ENCODE measurements around the gene NEIL3. TPM values are rescaled to one million over a fixed set of nuclear protein-coding genes. Genes with fewer than 3 reads are reported as not detected.

The NEIL3 gene
- total RNA-seq, 2 experiments from 2014 or later: 0.22 to 0.25 TPM

DNA sequence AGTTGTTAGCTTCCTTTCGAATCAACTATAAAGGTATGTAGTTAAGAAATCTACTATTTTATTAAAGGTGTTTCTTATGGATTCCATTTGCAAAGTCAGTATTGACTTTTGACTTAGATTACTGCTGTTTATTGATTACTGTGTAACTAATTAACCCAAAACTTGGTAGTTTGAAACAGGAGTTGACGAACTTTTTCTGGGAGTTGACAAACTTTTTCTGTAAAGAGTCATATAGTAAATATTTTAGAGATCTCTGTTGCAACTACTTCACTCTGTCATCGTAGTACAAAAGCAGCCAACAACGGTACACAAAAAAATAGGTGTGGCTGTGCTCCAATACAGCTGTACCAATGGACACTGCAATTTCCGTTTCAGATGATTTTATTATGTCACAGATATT lies 102.3 kb downstream of the NEIL3 start:
- intact Hi-C loops (cut with DNase I, micrococcal nuclease): no loop called here
- Histone ChIP-seq H3K27me3 (ENCODE audit: control insufficient read depth in 1 of 2, insufficient read depth in 2 of 2, low read length in 2 of 2) (no peaks in the 10 kb centered on the region), H3K9me3 (ENCODE audit: control insufficient read depth in 1 of 2, insufficient read depth in 1 of 2, low read length in 2 of 2) (peaks cover 0 to 5% of the 10 kb centered on the region in 2 experiments), H3K4me1 (ENCODE audit: insufficient read depth, low read length) (no peaks in the 10 kb centered on the region), H3K4me3 (ENCODE audit: low read length) (no peak overlapping the region), H3K27ac (ENCODE audit: low read depth in 1 of 2, low read length in 2 of 2) (no peak overlapping the region), H3K36me3 (ENCODE audit: insufficient read depth, low read length) (no peaks in the 10 kb centered on the region)
- H3K9me3 Mint-ChIP-seq: no peaks in the 10 kb centered on the region
- H3K4me3 Mint-ChIP-seq: no peak overlapping the region
- H3K27me3 Mint-ChIP-seq: no peaks in the 10 kb centered on the region
- DNase-seq: no peak
- ChIA-PET POLR2A (no interaction called here), CTCF (no interaction called here)
- no peak for ATAC-seq (ENCODE audit: poor library complexity)
- H3K36me3 Mint-ChIP-seq (ENCODE audit: low read depth): no peaks in the 10 kb centered on the region
- no peak overlapping the region for H3K27ac Mint-ChIP-seq
- H3K4me1 Mint-ChIP-seq (ENCODE audit: low read depth): no peaks in the 10 kb centered on the region
- TF ChIP-seq, protein P1, sequence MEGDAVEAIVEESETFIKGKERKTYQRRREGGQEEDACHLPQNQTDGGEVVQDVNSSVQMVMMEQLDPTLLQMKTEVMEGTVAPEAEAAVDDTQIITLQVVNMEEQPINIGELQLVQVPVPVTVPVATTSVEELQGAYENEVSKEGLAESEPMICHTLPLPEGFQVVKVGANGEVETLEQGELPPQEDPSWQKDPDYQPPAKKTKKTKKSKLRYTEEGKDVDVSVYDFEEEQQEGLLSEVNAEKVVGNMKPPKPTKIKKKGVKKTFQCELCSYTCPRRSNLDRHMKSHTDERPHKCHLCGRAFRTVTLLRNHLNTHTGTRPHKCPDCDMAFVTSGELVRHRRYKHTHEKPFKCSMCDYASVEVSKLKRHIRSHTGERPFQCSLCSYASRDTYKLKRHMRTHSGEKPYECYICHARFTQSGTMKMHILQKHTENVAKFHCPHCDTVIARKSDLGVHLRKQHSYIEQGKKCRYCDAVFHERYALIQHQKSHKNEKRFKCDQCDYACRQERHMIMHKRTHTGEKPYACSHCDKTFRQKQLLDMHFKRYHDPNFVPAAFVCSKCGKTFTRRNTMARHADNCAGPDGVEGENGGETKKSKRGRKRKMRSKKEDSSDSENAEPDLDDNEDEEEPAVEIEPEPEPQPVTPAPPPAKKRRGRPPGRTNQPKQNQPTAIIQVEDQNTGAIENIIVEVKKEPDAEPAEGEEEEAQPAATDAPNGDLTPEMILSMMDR (IDR thresholded peaks at IDR 0.05): no peak

Other genes with a start within 250 kb of the NEIL3 start
- gene AGA, start 132.6 kb downstream of the NEIL3 start, total RNA-seq: 10 to 100 TPM; 14.6 to 15.4 TPM